HG02852 (cell line): ENCODE data around the gene COQ2.

Source experiments
- ATAC-seq: cut with Tn5 transposase; IDR thresholded peaks from one replicate; pipeline ENCODE4 v1.9.1; 2021; ENCODE audit warnings: mild to moderate bottlenecking, moderate library complexity; ENCODE audit not compliant: unreplicated experiment

The COQ2 gene

GRCh38 chr4:83219344-83220331 lies 65.0 kb downstream of the COQ2 start:
- ATAC-seq: peak; percentile 23

DNA sequence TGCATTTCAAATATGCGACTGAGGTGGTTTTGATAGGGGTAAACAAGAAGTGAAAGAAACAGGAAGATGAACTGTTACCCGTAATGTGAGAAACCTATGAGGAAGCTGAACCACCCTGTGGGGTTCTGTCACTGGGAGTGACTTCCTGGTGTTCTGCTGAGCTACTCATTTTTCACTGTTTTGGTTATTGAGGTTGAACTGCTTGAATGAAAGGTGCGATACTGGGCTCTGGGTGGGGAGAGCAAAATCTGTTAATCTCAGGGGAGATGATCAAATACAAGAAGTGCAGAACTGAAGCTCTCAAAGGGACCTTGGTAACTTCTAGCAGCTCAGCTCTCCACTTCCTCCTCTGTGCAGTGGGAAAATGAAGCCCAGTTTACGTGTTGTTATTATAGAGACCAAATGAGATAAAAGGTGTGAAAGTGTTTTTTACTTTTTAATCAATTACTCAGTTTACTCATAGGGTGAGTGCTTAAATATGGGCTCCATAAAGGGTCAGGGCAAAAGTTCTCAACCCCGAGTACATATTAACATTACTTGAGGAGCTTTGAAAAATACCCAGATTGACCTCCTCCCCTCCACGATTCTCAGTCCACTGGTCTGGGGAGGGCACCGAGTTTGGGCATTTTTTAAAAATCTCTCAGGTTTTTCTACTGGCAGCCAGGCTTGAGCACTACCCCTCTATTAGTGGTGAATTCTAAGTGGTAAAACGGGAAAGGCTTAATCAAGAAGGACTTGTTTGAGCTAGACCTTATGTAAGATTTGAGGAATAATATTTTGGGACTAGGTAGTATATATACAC lies 66.7 kb downstream of the COQ2 start:
- ATAC-seq: peak; percentile 63

GRCh38 chr4:83216959-83217683 lies 67.5 kb downstream of the COQ2 start:
- ATAC-seq: no peak

DNA sequence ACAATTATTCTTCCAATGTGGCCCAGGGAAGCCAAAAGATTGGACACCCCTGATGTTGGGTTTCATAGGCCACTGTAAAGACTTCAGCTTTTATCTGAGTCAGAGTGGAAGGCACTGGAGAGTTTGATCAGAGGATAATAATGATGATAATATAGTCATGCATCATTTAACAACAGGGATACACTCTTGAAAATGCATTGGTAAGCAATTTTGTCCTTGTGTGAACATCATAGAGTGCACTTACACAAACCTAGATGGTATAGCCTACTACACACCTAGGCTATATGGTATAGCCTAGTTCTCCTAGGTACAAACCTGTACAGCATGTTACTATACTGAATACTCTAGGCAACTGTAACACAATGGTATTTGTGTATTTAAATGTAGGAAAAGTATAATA lies 70.5 kb downstream of the COQ2 start:
- no peak for ATAC-seq
